ENCODE results near the gene LOXL4.

DNA sequence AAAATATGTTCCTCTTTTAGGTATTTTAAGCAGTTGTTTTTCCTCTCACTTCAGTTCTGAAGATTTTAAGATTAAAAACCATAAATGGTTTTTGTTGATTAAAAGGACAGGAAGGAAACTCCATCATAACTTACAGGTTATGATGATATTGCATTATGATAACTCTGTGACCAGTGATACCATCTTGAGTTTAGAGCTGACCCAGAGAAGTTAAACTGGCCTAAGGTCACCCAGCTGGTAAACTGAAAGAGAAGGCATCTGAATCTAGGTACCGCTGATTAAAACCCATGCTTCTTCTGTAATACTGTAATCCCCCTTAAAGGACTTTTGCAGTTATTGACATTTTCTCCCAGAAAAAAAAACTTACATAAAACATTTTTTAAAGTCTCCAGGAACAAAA, 29.6 kb downstream of the LOXL4 start:
- TF ChIP-seq, protein P1, sequence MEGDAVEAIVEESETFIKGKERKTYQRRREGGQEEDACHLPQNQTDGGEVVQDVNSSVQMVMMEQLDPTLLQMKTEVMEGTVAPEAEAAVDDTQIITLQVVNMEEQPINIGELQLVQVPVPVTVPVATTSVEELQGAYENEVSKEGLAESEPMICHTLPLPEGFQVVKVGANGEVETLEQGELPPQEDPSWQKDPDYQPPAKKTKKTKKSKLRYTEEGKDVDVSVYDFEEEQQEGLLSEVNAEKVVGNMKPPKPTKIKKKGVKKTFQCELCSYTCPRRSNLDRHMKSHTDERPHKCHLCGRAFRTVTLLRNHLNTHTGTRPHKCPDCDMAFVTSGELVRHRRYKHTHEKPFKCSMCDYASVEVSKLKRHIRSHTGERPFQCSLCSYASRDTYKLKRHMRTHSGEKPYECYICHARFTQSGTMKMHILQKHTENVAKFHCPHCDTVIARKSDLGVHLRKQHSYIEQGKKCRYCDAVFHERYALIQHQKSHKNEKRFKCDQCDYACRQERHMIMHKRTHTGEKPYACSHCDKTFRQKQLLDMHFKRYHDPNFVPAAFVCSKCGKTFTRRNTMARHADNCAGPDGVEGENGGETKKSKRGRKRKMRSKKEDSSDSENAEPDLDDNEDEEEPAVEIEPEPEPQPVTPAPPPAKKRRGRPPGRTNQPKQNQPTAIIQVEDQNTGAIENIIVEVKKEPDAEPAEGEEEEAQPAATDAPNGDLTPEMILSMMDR (IDR thresholded peaks at IDR 0.05; ENCODE audit: insufficient read depth, low read length), result no peak
- TF ChIP-seq POLR2AphosphoS5 (IDR thresholded peaks at IDR 0.05; ENCODE audit: low read depth), result no peak
- TF ChIP-seq GABPA (IDR thresholded peaks at IDR 0.05; ENCODE audit: low read depth), result no peak
- TF ChIP-seq, protein P2, sequence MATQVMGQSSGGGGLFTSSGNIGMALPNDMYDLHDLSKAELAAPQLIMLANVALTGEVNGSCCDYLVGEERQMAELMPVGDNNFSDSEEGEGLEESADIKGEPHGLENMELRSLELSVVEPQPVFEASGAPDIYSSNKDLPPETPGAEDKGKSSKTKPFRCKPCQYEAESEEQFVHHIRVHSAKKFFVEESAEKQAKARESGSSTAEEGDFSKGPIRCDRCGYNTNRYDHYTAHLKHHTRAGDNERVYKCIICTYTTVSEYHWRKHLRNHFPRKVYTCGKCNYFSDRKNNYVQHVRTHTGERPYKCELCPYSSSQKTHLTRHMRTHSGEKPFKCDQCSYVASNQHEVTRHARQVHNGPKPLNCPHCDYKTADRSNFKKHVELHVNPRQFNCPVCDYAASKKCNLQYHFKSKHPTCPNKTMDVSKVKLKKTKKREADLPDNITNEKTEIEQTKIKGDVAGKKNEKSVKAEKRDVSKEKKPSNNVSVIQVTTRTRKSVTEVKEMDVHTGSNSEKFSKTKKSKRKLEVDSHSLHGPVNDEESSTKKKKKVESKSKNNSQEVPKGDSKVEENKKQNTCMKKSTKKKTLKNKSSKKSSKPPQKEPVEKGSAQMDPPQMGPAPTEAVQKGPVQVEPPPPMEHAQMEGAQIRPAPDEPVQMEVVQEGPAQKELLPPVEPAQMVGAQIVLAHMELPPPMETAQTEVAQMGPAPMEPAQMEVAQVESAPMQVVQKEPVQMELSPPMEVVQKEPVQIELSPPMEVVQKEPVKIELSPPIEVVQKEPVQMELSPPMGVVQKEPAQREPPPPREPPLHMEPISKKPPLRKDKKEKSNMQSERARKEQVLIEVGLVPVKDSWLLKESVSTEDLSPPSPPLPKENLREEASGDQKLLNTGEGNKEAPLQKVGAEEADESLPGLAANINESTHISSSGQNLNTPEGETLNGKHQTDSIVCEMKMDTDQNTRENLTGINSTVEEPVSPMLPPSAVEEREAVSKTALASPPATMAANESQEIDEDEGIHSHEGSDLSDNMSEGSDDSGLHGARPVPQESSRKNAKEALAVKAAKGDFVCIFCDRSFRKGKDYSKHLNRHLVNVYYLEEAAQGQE (IDR thresholded peaks at IDR 0.05; ENCODE audit: insufficient replicate concordance, low read depth), result no peak
